Measurements from ENCODE around the gene TNFRSF25. TPM values are rescaled to one million over a fixed set of nuclear protein-coding genes. Genes with fewer than 3 reads are reported as not detected.

The TNFRSF25 gene
- total RNA-seq, 1 experiment from 2014 or later = 19.4 TPM

DNA sequence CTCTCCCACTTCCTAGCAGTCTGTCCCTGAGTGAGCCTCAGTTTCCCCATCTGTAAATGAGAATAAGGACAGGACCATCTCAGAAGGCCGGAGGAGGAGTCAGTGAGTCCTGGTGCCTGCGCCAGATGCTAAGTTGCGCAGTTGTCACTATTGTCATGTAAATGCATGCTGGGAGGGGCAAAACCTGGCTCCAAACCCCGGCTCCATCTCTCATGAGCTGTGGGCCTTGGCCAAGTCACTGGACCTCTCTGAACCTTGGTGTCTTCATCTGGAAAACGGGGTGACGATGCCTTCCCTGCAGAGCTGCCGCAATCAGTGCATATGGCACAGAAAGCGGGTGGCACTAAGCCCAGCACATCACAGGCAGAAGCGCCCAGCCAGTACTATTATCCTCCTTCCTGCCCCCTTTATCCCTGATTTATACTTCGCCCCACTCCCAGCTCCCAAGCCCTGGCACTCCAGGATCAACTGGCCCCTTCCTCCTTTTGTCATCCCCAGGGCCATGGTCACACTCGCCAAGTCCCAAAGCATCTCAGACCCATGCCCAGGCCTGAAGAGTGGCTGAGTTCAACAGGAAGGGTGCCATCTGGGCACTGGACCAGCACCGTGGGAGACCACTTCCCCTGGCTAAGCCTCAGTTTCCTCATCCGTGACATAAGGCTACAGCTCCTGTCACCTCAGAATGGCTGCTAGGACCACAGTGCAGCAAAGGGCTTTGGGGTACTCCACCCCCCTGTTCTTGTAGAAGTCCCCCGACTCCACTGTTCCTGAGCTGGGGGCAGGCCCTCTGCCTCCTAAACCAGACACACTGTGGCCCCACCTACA is 29.8 kb upstream of the TNFRSF25 start:
- Histone ChIP-seq H3K4ac (ENCODE audit: low read depth, low read length) (no peak overlapping the region), H2BK15ac (ENCODE audit: low read depth, low read length) (no peak overlapping the region), H3K9ac (ENCODE audit: extremely low read depth, insufficient read length, low read length) (no peak overlapping the region)

More for the DNA sequence above, 29.8 kb upstream of the TNFRSF25 start:
- Histone ChIP-seq H3K4me2 (ENCODE audit: insufficient read depth, insufficient read length, low read length) (peak overlapping the region; percentile 57), H2BK20ac (ENCODE audit: low read depth, low read length, poor library complexity, severe bottlenecking) (no peak overlapping the region), H4K20me1 (ENCODE audit: control insufficient read depth, insufficient read depth, insufficient read length) (no peaks in the 10 kb centered on the region), H4K8ac (replicated peaks; ENCODE audit: insufficient read length, low read depth, low read length) (no peak overlapping the region), H3K27me3 (ENCODE audit: insufficient read depth, low read length) (no peaks in the 10 kb centered on the region), H3K56ac (ENCODE audit: insufficient read length, low read depth, low read length) (no peak overlapping the region), H3K14ac (ENCODE audit: insufficient read depth, low read length) (no peak overlapping the region), H4K91ac (ENCODE audit: insufficient read length, low read depth, low read length) (no peak overlapping the region), H2BK12ac (ENCODE audit: insufficient read length, low read depth, low read length) (no peak overlapping the region), H3K27ac (ENCODE audit: insufficient read length, low read depth, low read length) (no peak overlapping the region), H3K23ac (ENCODE audit: insufficient read length, low read depth, low read length) (no peak overlapping the region), H3K9me3 (ENCODE audit: control insufficient read depth, low read depth, low read length) (no peaks in the 10 kb centered on the region), H2BK5ac (ENCODE audit: insufficient read length, low read length) (no peak overlapping the region), H3K18ac (ENCODE audit: insufficient read length, low read depth, low read length) (no peak overlapping the region), H3K79me1 (ENCODE audit: insufficient read depth, low read depth, low read length, poor library complexity, severe bottlenecking) (no peaks in the 10 kb centered on the region), H3K4me1 (ENCODE audit: insufficient read depth, low read length) (peaks cover 4% of the 10 kb centered on the region; the same call in 1 of the 2 replicates), H2BK120ac (ENCODE audit: low read depth, low read length, poor library complexity, severe bottlenecking) (no peak overlapping the region), H3K23me2 (ENCODE audit: insufficient read length, low read depth, low read length, poor library complexity, severe bottlenecking) (peaks cover 17% of the 10 kb centered on the region), H3T11ph (ENCODE audit: low read length) (no peak overlapping the region), H2AFZ (ENCODE audit: low read length) (no peak overlapping the region), H4K5ac (ENCODE audit: insufficient read length, low read depth, low read length) (no peak overlapping the region), H3K79me2 (ENCODE audit: insufficient read depth, low read length) (no peaks in the 10 kb centered on the region), H2AK5ac (ENCODE audit: insufficient read length, low read length) (no peak overlapping the region)
- Mint-ChIP-seq H3K27me3 (ENCODE audit: low read depth) (peaks cover 29% of the 10 kb centered on the region), H3K4me3 (peak overlapping the region; percentile 68 to 83), H3K27ac (no peak overlapping the region), H3K9me3 (no peaks in the 10 kb centered on the region), H3K36me3 (ENCODE audit: insufficient read depth in 1 of 3, low read depth in 3 of 3) (peaks cover 0 to 4% (median 0%) of the 10 kb centered on the region in 3 experiments; a peak in 1 of 7 replicates), H3K4me1 (peaks cover 27 to 28% of the 10 kb centered on the region in 2 experiments)
- DNase-seq = peak; percentile 76
- TF ChIP-seq, protein P1, sequence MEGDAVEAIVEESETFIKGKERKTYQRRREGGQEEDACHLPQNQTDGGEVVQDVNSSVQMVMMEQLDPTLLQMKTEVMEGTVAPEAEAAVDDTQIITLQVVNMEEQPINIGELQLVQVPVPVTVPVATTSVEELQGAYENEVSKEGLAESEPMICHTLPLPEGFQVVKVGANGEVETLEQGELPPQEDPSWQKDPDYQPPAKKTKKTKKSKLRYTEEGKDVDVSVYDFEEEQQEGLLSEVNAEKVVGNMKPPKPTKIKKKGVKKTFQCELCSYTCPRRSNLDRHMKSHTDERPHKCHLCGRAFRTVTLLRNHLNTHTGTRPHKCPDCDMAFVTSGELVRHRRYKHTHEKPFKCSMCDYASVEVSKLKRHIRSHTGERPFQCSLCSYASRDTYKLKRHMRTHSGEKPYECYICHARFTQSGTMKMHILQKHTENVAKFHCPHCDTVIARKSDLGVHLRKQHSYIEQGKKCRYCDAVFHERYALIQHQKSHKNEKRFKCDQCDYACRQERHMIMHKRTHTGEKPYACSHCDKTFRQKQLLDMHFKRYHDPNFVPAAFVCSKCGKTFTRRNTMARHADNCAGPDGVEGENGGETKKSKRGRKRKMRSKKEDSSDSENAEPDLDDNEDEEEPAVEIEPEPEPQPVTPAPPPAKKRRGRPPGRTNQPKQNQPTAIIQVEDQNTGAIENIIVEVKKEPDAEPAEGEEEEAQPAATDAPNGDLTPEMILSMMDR (conservative IDR thresholded peaks at IDR 0.05) = no peak
- no CpG with 5 or more reads among the region's 14 CpGs for WGBS (ENCODE audit: extremely low coverage, insufficient read length, low lambda C conversion rate)

Data from H9 (cell line).